ENCODE results near the gene EFNB2.

Gene EFNB2

DNA sequence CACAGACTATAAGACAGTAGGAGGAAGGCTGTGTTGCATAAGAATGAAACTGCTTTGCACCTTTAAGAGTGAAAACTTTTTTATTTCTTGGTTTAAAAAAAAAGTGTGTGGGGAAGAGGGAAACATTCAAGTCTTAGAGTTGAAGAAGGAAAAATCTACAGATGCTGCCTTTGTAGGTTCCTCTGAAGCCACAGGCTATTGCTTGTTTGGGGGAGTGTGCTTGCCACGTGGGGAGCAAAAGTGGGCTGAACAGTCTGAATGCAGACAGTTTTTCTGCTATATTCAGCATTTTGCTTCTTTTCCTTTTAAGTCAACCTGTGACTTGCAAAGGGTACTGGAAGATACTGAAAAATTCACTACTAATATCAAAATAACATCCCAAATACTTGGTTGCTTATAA, 36.9 kb downstream of the EFNB2 start:
- no peak for DNase-seq

DNA sequence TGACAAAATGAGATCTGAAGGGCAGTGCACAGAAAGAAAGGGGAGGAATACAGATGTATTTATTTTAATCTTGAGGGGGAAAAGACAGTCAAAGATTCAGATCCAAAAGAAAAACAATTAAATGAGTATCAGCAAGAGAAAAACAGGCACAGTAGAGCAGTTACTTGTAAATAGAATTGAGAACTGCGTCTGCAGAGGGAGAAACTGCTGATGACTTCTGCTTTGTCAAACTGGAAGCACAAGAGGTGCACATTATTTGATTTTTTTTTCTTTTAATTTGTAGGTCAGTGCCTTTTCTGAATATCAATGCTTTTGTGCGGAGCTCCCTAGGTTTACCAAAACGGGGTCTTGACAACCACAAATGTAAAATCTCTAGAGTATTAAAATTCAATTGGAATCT, 37.3 kb downstream of the EFNB2 start:
- DNase-seq: no peak

DNA sequence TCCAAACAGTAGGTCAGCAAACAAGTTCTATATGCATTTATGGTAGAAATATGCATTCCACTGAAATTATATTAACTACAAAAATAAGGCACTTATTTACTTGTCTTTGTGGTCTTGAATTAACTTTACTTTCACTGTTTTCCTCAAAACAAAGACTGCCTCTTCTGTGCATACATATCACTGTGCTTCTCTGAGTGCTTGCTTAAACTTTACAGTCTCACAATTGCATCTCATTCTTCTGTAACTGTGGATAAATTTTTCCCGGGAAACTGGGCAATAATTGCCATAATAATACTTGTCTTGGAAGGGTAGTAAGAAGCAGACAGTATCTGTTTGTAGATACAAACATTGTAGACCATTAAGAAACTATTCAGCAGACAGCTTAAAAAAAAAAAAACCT, 38.4 kb downstream of the EFNB2 start:
- DNase-seq: no peak

DNA sequence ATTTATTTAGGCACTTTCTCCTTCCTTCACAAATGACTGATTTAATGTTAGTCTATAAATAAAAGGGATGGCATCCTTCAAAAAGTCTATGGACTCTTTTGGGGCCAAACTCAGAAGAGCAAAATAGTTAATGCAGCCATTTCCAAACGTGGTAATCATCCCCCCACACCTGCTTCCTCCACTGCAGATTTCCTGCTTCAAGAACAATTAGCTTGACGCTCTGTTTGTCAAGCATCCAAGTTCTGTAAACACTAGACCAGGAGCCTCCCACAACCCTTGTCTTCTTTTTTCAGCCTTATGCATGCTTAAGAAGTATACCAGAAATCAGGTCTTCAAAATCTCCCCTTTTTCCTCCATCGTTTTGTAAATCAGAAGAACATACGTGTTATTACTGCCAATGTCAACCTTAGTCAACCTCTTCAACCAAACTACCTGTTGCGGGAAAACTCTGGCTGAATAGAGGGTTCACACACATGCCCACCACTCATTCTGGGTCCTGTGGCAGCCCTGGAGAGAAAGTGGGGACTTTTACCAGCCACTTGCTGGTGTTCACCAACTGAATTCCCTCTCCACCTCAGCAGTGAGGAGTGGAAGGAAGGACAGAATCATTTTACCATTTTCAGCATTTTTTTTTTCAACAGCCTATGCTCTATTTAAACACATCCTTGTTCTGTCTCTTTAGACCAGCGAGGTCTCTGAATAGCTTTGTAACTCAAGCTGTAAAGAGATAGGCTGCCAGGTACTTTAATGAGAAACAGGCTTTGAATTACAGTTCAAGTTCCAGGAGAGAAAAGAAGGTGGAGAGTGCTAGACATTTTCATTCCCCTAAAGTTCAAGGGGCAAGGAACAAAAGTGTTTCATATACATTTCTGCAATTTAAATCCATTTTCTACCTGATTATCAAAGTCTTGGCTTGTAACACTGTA, 39.1 kb downstream of the EFNB2 start:
- DNase-seq: no peak

DNA sequence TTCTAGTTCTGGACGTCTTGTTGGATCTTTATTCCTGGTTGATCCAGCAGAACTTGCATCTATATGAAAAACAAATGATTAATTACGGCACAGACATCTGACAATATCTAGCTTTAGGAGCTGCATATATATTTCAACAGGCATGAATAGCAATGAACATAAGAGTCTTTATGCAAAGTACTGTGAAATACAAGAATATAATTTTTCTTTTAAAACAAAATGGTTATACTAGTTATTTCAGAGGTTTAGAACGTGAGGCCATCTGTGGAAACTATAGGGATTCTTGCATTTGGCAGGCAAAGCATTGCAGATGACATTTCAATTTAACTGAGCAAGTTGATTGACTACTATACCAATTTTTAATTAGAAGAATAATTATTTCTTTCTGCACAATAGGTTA, 40.5 kb downstream of the EFNB2 start:
- no peak for DNase-seq

GRCh38 chr13:106494506-106494905, 41.0 kb downstream of the EFNB2 start:
- DNase-seq: no peak

GRCh38 chr13:106493533-106494220, 41.8 kb downstream of the EFNB2 start:
- DNase-seq: peak; percentile 84

DNA sequence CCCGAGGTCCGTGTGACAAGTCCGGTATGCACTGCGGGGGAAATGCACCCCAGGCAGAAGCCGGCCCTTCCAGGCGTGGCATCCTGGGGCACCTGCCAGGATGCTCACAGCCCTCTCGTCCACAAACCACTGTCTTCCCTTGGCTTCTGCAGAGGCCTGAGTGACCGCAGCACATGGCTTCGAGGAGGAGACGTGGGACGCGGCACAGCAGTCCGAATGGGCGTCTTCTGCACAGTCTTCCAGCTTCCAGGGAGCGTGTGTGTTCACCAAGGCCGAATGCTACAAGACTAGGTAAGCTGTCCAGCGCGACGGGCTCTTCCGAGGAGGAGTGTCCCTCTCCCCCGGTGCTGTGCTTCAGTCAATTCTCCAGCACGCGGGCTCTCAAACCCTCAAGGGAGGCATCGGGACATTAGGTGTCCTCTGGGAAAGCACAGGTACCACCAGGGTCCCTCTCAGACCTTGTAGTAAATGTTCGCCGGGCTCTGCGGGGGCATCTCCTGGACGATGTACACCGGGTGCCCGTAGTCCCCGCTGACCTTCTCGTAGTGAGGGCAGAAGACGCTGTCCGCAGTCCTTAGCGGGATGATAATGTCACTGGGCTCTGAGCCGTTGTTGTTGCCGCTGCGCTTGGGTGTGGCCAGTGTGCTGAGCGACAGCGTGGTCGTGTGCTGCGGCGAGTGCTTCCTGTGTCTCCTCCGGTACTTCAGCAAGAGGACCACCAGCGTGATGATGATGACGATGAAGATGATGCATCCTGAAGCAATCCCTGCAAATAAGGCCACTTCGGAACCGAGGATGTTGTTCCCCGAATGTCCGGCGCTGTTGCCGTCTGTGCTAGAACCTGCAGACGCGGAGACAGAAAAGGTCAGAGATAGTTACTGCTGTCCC, 42.6 kb downstream of the EFNB2 start:
- no peak for DNase-seq

DNA sequence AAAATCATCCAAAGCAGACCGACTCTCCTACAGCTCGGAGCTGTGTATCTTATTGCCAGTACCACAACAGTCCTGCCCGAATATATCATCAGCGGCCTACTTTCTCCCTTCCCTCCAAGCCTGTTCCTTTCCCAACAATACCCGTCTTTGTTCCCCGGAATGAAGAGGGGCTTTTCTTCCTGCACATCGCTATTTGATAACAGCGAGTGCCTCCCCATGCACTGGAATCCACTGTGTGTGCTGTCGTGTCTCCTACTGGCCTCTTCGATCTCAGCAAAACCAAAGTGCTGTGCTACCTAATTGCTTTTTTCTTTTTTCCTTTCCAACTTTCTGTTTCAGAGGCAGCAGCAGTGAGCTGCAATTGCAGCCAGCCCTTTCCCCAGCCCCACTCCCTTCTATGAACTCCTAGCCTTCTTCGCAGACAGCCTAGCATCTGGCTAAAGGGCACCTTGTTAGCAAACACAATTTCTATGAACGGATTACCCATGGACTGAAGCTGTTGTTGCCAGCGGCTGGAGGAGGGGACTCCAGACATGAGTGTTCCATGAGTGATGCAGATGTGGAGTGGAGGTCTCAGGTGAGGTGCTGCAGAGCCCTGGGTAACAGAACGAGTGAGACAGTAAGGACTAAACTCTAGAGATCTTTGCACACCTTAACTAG, 43.4 kb downstream of the EFNB2 start:
- no peak for DNase-seq

DNA sequence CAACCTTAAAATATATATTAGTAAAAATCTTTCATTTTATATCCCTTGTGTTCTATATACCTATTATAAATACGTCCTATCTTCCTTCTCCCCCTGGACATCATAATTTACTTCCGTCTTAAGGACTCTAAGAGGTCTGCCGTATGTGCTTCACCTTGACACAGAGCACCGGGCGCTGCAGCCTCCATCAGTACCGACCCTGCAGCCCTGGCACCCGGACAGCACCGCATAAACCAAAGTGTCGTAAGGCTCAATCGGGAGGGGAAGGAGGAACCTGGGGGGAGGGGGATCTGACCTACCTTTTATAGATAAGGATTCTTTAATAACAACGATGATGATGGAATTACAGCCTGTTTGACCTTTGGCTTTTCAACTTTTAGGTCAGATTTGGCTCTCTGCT, 44.0 kb downstream of the EFNB2 start:
- no peak for DNase-seq

- no peak for DNase-seq
Measured at GRCh38 chr13:106490569-106491321, 44.7 kb downstream of the EFNB2 start.

DNA sequence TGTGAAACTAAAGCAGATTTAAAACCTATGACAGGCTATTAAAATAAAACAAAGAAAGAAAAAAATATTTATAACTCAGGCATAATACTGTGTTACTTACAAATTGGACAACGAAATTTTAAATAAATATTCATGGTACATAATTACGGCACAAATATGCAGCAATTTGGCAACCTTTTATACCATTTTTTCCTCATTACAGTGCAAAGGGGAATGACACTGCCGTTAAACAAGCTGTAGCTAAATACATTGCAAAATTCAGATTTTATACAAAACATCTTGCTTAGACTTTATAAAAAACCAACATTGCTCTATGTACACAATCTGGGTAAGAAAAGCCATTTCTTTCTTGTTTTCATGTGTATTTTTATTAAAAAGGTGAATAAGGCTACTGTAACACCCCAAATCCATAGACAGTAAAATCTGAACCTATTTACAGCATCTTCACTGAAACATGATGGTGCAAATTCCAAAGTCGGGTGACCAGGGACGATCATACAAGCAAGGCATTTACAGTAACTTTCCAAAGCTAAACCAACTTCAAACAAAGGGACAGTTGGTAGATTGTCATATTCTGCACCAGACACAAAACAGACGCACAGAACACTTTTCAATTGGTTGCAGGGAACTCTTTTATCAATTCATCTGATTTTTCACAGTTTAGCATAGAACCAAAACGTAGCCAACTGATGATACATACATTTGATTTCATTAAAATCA, 45.5 kb downstream of the EFNB2 start:
- no peak for DNase-seq

DNA sequence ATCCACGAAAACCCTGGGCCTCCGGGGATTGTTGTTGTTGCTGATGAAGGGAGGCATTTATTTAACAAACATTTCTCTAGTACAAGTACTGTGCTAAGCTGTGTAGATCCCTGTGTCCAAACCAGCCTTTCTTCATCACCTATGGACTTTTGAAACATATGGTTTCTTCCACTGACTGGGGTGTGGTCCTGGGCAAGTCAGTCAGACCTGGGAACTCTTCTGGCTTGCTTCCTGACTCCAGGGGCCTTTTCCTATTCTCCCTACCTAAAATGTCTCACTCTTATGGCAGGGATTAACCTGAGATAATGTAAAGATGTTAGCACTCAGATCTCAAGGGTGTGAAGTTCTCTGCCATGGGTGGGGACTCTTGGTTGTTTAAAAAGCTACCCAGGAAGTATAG, 46.8 kb downstream of the EFNB2 start:
- DNase-seq: no peak

GRCh38 chr13:106488076-106488475, 47.4 kb downstream of the EFNB2 start:
- DNase-seq: no peak

- DNase-seq: no peak
Measured at GRCh38 chr13:106487129-106487528, 48.3 kb downstream of the EFNB2 start.

DNA sequence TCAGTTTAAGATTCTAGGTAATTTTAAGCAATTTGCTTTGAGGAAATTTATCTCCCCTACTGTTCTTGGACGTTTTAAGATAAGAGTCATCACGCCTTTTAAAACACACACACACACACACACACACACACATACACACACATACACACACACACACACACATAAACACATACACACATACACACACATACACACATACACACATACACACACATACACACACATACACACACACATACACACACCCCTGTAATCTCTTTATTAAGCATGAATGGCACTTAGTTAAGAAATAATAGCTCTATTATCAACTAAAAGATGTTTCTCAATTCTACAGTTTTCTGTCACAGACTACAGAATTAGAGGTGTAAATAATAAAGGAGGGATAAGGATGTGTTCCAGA, 49.2 kb downstream of the EFNB2 start:
- DNase-seq: no peak

- DNase-seq: no peak
Measured at GRCh38 chr13:106484537-106485193, 50.8 kb downstream of the EFNB2 start.

GRCh38 chr13:106484084-106484483, 51.4 kb downstream of the EFNB2 start:
- no peak for DNase-seq

- DNase-seq: no peak
Measured at GRCh38 chr13:106481919-106482318, 53.5 kb downstream of the EFNB2 start.

- DNase-seq: no peak
Measured at GRCh38 chr13:106480351-106480910, 55.0 kb downstream of the EFNB2 start.
